ENCODE results near the gene TGFA.

Gene TGFA

GRCh38 chr2:70534183-70534836 is 19.3 kb downstream of the TGFA start:
- TF ChIP-seq POLR2AphosphoS5 (IDR thresholded peaks at IDR 0.05; ENCODE audit: low read depth, low read length) (no peak), FOXP2 (optimal IDR thresholded peaks at IDR 0.05; ENCODE audit: borderline replicate concordance, extremely low read depth, extremely low read length, insufficient read depth) (no peak), SIN3A (IDR thresholded peaks at IDR 0.05; ENCODE audit: borderline replicate concordance, insufficient read depth, low read length) (no peak), REST (IDR thresholded peaks at IDR 0.05; ENCODE audit: insufficient read depth in 1 of 2, low read depth in 2 of 2, low read length in 2 of 2) (no peak)

DNA sequence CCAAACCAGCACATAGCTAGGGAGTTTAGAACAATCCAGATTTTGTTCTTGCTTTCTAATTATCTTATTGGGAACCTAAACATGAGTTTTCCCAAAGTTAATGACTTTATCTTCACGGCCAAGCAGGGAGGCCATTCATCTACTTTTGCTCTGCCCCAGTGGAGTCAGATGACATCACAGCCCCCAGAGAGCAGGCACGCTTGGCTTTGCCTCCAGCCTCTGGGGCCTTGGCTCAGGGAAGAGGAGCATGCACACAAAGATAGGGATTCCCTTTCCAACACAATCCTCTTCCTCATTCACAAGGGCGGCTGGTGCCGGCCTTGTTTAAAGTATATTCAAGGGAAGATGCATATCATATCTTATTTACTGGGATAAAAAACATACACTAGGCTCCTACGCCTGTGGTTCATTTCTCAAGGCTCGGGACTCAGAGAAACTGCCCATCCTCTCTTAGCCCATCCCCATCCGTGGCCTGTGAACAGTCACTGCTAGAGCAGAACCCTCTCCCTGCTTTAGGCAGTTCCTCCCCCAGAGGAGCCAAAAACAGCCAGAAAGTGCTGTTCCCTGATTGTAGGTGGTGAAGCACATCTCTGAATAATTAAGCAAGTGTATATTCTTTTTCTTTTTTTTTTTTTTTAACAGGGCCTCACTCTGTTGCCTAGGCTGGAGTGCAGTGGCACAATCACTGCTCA is 21.2 kb downstream of the TGFA start:
- TF ChIP-seq POLR2AphosphoS5 (IDR thresholded peaks at IDR 0.05; ENCODE audit: low read depth, low read length) (no peak), REST (IDR thresholded peaks at IDR 0.05; ENCODE audit: insufficient read depth in 1 of 2, low read depth in 2 of 2, low read length in 2 of 2) (no peak), TAF1 (IDR thresholded peaks at IDR 0.05; ENCODE audit: borderline replicate concordance, insufficient read depth, low read length) (no peak), SIN3A (IDR thresholded peaks at IDR 0.05; ENCODE audit: borderline replicate concordance, insufficient read depth, low read length) (no peak), FOXP2 (optimal IDR thresholded peaks at IDR 0.05; ENCODE audit: borderline replicate concordance, extremely low read depth, extremely low read length, insufficient read depth) (no peak)

DNA sequence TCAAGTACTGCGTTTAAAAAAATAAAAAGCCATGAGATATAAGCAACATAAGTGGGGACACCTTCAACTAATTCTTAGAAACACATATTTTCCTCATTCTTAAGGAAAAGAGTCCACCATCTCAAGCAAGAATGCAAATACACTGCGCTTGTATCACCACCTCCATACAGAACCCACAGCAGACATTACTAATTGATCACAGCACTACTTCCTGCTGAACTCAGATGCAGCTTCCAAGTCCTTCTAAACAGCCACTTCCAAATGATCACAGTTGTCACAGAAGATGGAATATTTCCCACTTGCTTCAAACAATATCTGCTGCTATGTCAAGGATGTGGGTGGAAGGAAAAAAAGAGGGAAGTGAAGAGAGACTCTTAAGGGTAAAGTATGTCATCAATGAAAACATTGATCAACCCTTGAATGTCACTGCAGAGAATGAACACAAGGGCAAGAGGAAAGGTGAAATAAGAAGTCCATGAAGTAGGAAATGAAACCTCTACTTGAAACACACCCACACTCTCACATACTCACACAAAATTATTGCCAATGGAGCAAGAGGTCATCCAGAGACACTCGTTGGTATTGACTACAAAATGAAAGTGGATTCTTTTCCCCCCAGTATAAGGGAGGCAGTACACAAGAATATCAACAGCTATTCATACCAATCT is 22.1 kb downstream of the TGFA start:
- no peak for TF ChIP-seq SIN3A (IDR thresholded peaks at IDR 0.05; ENCODE audit: borderline replicate concordance, insufficient read depth, low read length)
- no peak for TF ChIP-seq TAF1 (IDR thresholded peaks at IDR 0.05; ENCODE audit: borderline replicate concordance, insufficient read depth, low read length)
- TF ChIP-seq FOXP2 (optimal IDR thresholded peaks at IDR 0.05; ENCODE audit: borderline replicate concordance, extremely low read depth, extremely low read length, insufficient read depth), result no peak
- TF ChIP-seq POLR2AphosphoS5 (IDR thresholded peaks at IDR 0.05; ENCODE audit: low read depth, low read length), result no peak
- no peak for TF ChIP-seq REST (IDR thresholded peaks at IDR 0.05; ENCODE audit: insufficient read depth in 1 of 2, low read depth in 2 of 2, low read length in 2 of 2)

- TF ChIP-seq FOXP2 (optimal IDR thresholded peaks at IDR 0.05; ENCODE audit: borderline replicate concordance, extremely low read depth, extremely low read length, insufficient read depth), result no peak
- TF ChIP-seq SIN3A (IDR thresholded peaks at IDR 0.05; ENCODE audit: borderline replicate concordance, insufficient read depth, low read length), result no peak
- no peak for TF ChIP-seq TAF1 (IDR thresholded peaks at IDR 0.05; ENCODE audit: borderline replicate concordance, insufficient read depth, low read length)
- no peak for TF ChIP-seq POLR2AphosphoS5 (IDR thresholded peaks at IDR 0.05; ENCODE audit: low read depth, low read length)
- no peak for TF ChIP-seq REST (IDR thresholded peaks at IDR 0.05; ENCODE audit: insufficient read depth in 1 of 2, low read depth in 2 of 2, low read length in 2 of 2)
Measured at GRCh38 chr2:70529610-70530009, 24.0 kb downstream of the TGFA start.

Data from PFSK-1 (cell line).